Measurements from ENCODE around the gene NACAD.

DNA sequence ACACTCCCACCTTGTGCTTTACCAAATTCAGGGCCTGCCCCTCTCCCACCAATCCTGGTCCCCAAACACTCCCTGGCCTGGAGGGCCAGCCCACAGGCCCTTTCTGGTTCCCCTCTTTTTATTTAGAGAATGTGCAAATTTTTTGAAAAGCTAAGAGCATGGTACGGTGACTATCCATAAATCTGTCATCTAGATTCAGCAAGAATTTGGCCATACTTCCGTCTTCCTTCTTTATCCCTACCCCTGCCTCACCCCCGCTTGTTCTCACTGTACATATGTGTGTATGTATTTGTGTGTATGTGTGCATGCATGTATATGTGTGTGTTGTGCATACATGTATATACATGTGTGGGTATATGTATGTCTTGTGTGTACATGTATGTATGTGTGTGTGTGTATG lies 30.8 kb upstream of the NACAD start:
- TF ChIP-seq POLR2A (IDR thresholded peaks at IDR 0.05) (no peak), CTCF (IDR thresholded peaks at IDR 0.05) (no peak)
